Smooth muscle cell of bladder (primary cell): ENCODE results near the gene SLC10A7. TPM values are rescaled to one million over a fixed set of nuclear protein-coding genes. Genes with fewer than 3 reads are reported as not detected.

Experiments used
- total RNA-seq: library from RNA; depleted of rRNA; stranded (reverse); fragments of >200 nt; gene quantifications from 2 replicates; pipeline ENCODE4 v1.2.3, GENCODE V29; 2014

SLC10A7 gene
- 6.0 and 7.0 TPM in 2 replicates for total RNA-seq

DNA sequence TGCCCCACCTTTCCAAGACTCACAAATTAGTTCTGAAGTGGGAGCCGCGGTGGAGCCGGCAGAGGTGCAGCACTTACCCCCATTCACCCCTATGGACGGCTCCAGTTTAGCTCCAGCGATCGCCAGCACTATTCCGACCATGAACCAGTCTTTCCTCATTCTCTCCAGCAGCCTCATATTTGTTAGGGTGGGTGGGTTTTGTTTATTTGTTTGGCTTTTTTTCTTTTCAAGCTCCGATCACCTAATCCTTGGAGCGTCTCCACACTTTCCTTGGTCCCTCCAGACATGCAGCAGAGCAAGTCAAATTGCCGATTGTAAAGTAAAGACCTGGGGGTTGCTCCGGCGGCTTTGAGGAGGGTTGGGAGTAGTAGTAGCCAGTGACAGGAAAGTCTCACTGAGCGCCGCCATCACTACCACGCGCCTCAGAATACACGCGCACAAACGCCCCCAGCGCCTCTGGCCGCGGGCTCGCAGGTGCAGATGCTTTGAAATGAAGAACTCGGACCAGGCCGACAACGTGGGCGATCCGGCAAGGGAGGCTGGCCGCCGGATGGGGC lies at the start of gene SLC10A7:
SLC10A7 (minus strand) TSS at position 400 of the 557 bp plus-strand sequence; CDS start at position 177, 223 bp downstream.

DNA sequence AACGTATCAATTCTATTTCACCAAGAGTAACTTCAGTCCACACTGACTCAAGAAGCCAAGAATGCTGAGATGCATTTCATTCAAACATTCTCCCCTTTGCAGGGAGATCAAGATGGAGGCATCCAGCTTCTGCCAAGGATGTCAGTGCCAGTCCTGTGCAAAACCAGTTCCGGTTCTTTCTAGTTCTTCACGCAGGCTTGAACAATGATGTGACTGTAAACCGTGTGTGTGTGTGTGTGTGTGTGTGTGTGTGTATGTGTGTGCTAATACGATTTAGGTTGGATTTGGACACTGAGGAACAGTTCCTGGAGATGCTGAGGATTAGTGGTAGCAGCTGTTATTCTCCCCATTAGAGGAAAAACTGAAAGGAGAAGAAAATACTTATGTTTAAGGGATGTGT lies 307.5 kb downstream of the SLC10A7 start, which contains the start of gene REELD1:
REELD1 (plus strand) TSS at position 301 of the 400 bp plus-strand sequence. CDS start 2,415 bp downstream, outside the sequence.

Other genes starting within 250 kb of the SLC10A7 start
- gene POU4F2, start 117.0 kb upstream of the SLC10A7 start, total RNA-seq: not detected in 2 replicates